ENCODE data around the gene ANO1.

The ANO1 gene

GRCh38 chr11:70124321-70125000 is 46.3 kb downstream of the ANO1 start:
- H3K4me3 ChIP-seq (ENCODE audit: low read depth, low read length): no peak overlapping the region
- TF ChIP-seq CTCF (IDR thresholded peaks at IDR 0.05; ENCODE audit: low read depth, low read length): no peak

- TF ChIP-seq CTCF (IDR thresholded peaks at IDR 0.05; ENCODE audit: low read depth, low read length): no peak
- no peak overlapping the region for H3K4me3 ChIP-seq (ENCODE audit: low read depth, low read length)
Measured at GRCh38 chr11:70126494-70126893, 48.4 kb downstream of the ANO1 start.

GRCh38 chr11:70127653-70128434 is 49.7 kb downstream of the ANO1 start:
- TF ChIP-seq CTCF (IDR thresholded peaks at IDR 0.05; ENCODE audit: low read depth, low read length): no peak

GRCh38 chr11:70128435-70128906 is 50.4 kb downstream of the ANO1 start:
- no peak for TF ChIP-seq CTCF (IDR thresholded peaks at IDR 0.05; ENCODE audit: low read depth, low read length)
- H3K4me3 ChIP-seq (ENCODE audit: low read depth, low read length): no peak overlapping the region

More at GRCh38 chr11:70127653-70128434, 49.7 kb downstream of the ANO1 start:
- no peak overlapping the region for H3K4me3 ChIP-seq (ENCODE audit: low read depth, low read length)

- no peak for TF ChIP-seq CTCF (IDR thresholded peaks at IDR 0.05; ENCODE audit: low read depth, low read length)
- H3K4me3 ChIP-seq (ENCODE audit: low read depth, low read length): no peak overlapping the region
Measured at GRCh38 chr11:70129051-70129592, 51.0 kb downstream of the ANO1 start.

- no peak for TF ChIP-seq CTCF (IDR thresholded peaks at IDR 0.05; ENCODE audit: low read depth, low read length)
- H3K4me3 ChIP-seq (ENCODE audit: low read depth, low read length): no peak overlapping the region
Measured at GRCh38 chr11:70130636-70131035, 52.5 kb downstream of the ANO1 start.
